AG04450 (cell line): ENCODE measurements around the gene SYMPK. TPM values are rescaled to one million over a fixed set of nuclear protein-coding genes. Genes with fewer than 3 reads are reported as not detected.

Source experiments
- CTCF ChIA-PET: fragments of 300-600, 350-600 bp; formaldehyde crosslinking; extraction: SDS; loops from one replicate; lab custom pipeline; 2022; ENCODE audit warnings: antibody characterized with exemption, inconsistent platforms; lab: Charles Lee
- POLR2A ChIA-PET: fragments of 350-600 bp; formaldehyde crosslinking; extraction: SDS; loops from one replicate; lab custom pipeline; 2021; ENCODE audit warnings: antibody characterized with exemption, inconsistent platforms; lab: Yijun Ruan, JAX
- DNase-seq: peaks from one replicate; pipeline ENCODE4 v3.0.0-alpha.2; 2011; ENCODE audit warnings: low read depth, low spot score
- H3K27ac ChIP-seq: one replicate; pipeline ENCODE4 v1.5.1; 2012; ENCODE audit warnings: low read depth, low read length, control low read depth
- H3K27me3 ChIP-seq: one replicate; pipeline ENCODE4 v1.6.0; 2012; ENCODE audit warnings: low read length; ENCODE audit not compliant: control insufficient read depth, insufficient read depth
- H3K4me3 ChIP-seq: 2 replicates; pipeline ENCODE4 v1.5.1; 2011; ENCODE audit warnings: mild to moderate bottlenecking, low read depth, low read length, control low read depth
- H3K9me3 ChIP-seq: 2 replicates; pipeline ENCODE4 v1.5.1; 2012; ENCODE audit warnings: low read length; ENCODE audit not compliant: control insufficient read depth, insufficient read depth
- polyA plus RNA-seq: library from polyadenylated mRNA; depleted of rRNA; stranded (reverse); fragments of >200 nt; gene quantifications from 2 replicates; pipeline ENCODE4 v1.2.3, GENCODE V29; 2011
- TF ChIP-seq, protein P1 (sequence below): IDR thresholded peaks from 2 replicates; pipeline ENCODE4 v1.5.1; 2011; ENCODE audit warnings: low read depth, low read length, control low read depth, inconsistent platforms

SYMPK gene
- polyA plus RNA-seq, 1 experiment = 63.1 TPM

DNA sequence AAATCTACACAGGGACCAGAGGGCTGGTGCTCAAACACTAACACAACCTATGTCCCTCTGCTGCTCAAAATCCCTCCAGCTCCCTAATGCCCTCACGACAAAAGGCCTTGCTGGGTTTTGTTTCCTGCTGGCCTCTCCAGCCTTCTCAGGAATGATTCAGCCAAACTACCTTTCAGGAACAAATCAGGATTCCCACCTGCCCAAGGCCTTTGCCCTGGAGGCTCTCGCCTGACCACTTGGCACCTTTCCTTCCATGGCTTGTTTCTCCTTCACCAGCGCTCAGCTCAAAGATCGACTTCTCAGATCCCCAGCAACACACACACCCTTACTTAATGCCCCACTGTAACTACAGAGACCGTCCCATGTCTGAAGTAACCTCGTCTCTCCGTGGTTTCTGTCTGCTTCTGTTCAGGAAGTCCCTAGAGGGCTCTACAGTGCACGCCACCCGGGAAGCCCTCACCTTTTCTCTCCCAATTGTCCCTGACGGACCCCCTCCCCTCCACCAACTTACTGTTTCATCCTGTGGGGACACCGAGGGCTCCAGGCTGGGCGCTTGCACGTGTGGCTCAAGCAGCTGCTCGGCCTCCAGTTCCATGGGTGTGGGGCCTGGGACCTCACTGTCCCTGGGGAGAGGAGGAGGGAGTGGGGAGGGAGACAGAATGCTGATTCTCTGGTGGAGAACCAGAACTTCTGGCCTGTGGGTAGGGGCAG lies 90.7 kb downstream of the SYMPK start:
- no peak overlapping the region for H3K27ac ChIP-seq
- H3K4me3 ChIP-seq = no peak overlapping the region
- no peaks in the 10 kb centered on the region for H3K27me3 ChIP-seq
- ChIA-PET POLR2A (interaction anchor here (0.9 to 1.2 kb wide), 3 partner anchors 11 to 27 kb away, joined by 3 to 8 read pairs (median 4); no protein-coding TSS in a partner anchor), CTCF (interaction anchor here (1.1 kb wide), 1 partner anchor 27 kb away, joined by 3 read pairs; no protein-coding TSS in a partner anchor)
- TF ChIP-seq, protein P1, sequence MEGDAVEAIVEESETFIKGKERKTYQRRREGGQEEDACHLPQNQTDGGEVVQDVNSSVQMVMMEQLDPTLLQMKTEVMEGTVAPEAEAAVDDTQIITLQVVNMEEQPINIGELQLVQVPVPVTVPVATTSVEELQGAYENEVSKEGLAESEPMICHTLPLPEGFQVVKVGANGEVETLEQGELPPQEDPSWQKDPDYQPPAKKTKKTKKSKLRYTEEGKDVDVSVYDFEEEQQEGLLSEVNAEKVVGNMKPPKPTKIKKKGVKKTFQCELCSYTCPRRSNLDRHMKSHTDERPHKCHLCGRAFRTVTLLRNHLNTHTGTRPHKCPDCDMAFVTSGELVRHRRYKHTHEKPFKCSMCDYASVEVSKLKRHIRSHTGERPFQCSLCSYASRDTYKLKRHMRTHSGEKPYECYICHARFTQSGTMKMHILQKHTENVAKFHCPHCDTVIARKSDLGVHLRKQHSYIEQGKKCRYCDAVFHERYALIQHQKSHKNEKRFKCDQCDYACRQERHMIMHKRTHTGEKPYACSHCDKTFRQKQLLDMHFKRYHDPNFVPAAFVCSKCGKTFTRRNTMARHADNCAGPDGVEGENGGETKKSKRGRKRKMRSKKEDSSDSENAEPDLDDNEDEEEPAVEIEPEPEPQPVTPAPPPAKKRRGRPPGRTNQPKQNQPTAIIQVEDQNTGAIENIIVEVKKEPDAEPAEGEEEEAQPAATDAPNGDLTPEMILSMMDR = no peak
- DNase-seq = no peak
- no peaks in the 10 kb centered on the region for H3K9me3 ChIP-seq

GRCh38 chr19:45771311-45771933 lies 91.5 kb downstream of the SYMPK start:
- POLR2A ChIA-PET = interaction anchor here (0.9 to 4.7 kb wide), 6 partner anchors 11 to 115 kb away, joined by 3 to 50 read pairs (median 24); partner anchors contain the start of gene DMPK
- Histone ChIP-seq H3K9me3 (no peaks in the 10 kb centered on the region; the same call in 1 of the 2 replicates), H3K27me3 (no peaks in the 10 kb centered on the region), H3K27ac (no peak overlapping the region), H3K4me3 (peak overlapping the region; percentile 37; the same call in 1 of the 2 replicates)
- no peak for DNase-seq
- TF ChIP-seq, protein P1 = no peak
- CTCF ChIA-PET = interaction anchor here (2.3 kb wide), 2 partner anchors 29 to 45 kb away, joined by 14 to 45 read pairs; no protein-coding TSS in a partner anchor

GRCh38 chr19:45770192-45771101 lies 92.5 kb downstream of the SYMPK start:
- DNase-seq = peak; percentile 97
- CTCF ChIA-PET = interaction anchor here (0.6 to 2.3 kb wide), 13 partner anchors 12 to 88 kb away, joined by 3 to 45 read pairs (median 5); partner anchors contain the start of gene DMPK
- Histone ChIP-seq H3K4me3 (peak overlapping the region; percentile 67), H3K27me3 (no peaks in the 10 kb centered on the region), H3K27ac (peak overlapping the region; percentile 93), H3K9me3 (no peaks in the 10 kb centered on the region; the same call in 1 of the 2 replicates)
- POLR2A ChIA-PET = interaction anchor here (0.6 to 4.7 kb wide), 20 partner anchors 8 to 586 kb away, joined by 3 to 50 read pairs (median 4); partner anchors contain the start of genes DMPK, DMWD, FBXO46 and FOSB
- TF ChIP-seq, protein P1 = peak; percentile 79

DNA sequence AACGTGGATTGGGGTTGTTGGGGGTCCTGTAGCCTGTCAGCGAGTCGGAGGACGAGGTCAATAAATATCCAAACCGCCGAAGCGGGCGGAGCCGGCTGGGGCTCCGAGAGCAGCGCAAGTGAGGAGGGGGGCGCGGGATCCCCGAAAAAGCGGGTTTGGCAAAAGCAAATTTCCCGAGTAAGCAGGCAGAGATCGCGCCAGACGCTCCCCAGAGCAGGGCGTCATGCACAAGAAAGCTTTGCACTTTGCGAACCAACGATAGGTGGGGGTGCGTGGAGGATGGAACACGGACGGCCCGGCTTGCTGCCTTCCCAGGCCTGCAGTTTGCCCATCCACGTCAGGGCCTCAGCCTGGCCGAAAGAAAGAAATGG lies 93.1 kb downstream of the SYMPK start:
- ChIA-PET POLR2A (interaction anchor here (0.6 to 4.7 kb wide), 24 partner anchors 12 to 142 kb away, joined by 3 to 50 read pairs (median 4); partner anchors contain the start of genes DMPK, DMWD, FBXO46 and QPCTL), CTCF (interaction anchor here (0.6 to 2.3 kb wide), 12 partner anchors 12 to 128 kb away, joined by 3 to 45 read pairs (median 4); partner anchors contain the start of gene DMPK)
- H3K27ac ChIP-seq = peak overlapping the region; percentile 93

More for the DNA sequence above, 93.1 kb downstream of the SYMPK start:
- TF ChIP-seq, protein P1 = no peak
- no peak for DNase-seq
- Histone ChIP-seq H3K9me3 (no peaks in the 10 kb centered on the region; the same call in 1 of the 2 replicates), H3K27me3 (no peaks in the 10 kb centered on the region), H3K4me3 (peak overlapping the region; percentile 67)
